ENCODE data around the gene TDRD3. TPM values are rescaled to one million over a fixed set of nuclear protein-coding genes. Genes with fewer than 3 reads are reported as not detected.
A peak's percentile ranks its signal among the peaks of the same experiment; 100 is the strongest.
"Not testable (repeated sequence)": the region's sequence is repeated elsewhere in the genome, so short reads cannot be mapped to it uniquely, and the experiment has no call there.

The TDRD3 gene
- total RNA-seq, result 10 to 100 TPM; 26.5 to 31.1 TPM

DNA sequence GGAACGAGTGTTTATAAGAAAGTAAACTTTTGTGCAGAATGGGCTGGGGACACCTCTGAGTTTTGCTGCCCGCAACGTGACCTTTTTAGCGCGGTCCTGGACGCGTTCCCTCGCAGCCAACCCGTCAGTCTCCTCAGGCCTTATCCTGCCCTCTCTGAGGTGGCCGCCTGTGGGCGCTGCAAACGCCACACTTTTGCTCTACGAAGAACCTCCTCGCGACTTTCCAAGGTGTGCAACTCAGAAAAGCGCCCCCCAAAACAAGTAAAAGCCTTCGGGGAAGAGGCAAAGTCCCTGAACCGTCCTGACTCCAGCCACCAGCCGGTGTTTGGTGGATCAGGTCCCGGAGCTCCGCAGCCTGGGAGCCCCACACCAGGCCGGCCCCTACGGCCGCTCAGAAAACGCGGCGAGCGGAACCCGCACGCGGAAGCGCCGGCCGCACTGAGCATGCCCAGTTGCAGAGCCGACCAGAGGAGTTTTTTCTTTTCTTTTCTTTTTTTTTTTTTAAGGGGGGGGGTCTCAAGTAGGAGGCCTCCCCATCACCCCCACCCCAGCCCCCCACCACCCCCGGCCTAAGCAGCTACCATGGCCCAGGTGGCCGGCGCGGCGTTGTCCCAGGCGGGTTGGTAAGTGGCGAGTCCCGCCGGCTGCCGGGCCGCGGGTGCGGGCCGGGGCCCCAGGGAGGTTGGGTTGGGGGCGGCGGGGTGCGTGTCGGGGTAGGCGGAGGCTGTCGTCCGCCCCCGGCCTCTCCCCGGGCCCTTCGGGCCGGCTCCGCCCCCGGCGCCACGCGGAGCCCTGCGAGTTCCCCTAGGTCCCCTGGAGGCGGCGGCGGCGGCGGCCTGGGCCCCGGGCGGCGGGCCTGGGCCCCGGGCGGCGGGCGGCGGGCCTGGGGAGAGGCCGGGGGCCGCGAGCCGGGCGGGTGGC, at the start of gene TDRD3:
Gene TDRD3 (plus strand): TSS at position 438 of the 921 bp plus-strand sequence. CDS start 145 bp downstream, at position 583.
- peaks cover 22% of the 10 kb centered on the region for H3K4me1 Mint-ChIP-seq
- H3K27ac Mint-ChIP-seq, result peak within 1 kb of the TSS; percentile 97
- H3K9me3 Mint-ChIP-seq, result no peaks in the 10 kb centered on the region
- peaks cover 4% of the 10 kb centered on the region for H3K27me3 Mint-ChIP-seq
- no peaks in the 10 kb centered on the region for H3K36me3 Mint-ChIP-seq
- H3K4me3 Mint-ChIP-seq, result peak within 1 kb of the TSS; percentile 96
- DNase-seq (peak; percentile 83), ATAC-seq (ENCODE audit: low read depth) (peak; percentile 71)
- POLR2A ChIA-PET, result interaction anchor here (0.5 to 1.3 kb wide), 3 partner anchors 34 to 177 kb away, joined by 3 to 5 read pairs (median 3); no protein-coding TSS in a partner anchor

DNA sequence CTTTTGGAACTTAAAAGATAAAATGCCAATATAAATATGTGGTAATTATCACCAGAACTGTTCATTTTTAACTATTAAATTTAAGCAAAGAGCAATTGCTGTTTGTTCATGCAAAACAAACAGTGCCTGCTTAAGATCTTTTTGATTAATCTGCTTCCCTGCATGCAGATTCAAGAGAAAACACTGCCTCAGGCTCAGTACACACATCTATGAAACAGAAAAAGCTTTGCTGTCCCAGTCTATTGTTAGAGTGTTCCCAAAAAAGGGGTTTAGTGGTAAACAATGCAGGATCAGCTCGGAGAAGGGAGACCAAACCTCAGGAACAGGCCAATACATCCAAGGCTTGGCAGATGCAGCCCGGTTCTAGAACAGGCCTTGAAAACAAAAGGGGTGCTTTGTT, 49.3 kb upstream of the TDRD3 start:
- H3K36me3 Mint-ChIP-seq, result no peaks in the 10 kb centered on the region
- H3K9me3 Mint-ChIP-seq, result peaks cover 1% of the 10 kb centered on the region
- ATAC-seq (ENCODE audit: low read depth) (no peak), DNase-seq (no peak)
- no peak overlapping the region for H3K4me3 Mint-ChIP-seq
- H3K27ac Mint-ChIP-seq, result no peak overlapping the region
- H3K4me1 Mint-ChIP-seq, result peaks cover 2% of the 10 kb centered on the region
- peaks cover 17% of the 10 kb centered on the region for H3K27me3 Mint-ChIP-seq
- POLR2A ChIA-PET, result no interaction called here

DNA sequence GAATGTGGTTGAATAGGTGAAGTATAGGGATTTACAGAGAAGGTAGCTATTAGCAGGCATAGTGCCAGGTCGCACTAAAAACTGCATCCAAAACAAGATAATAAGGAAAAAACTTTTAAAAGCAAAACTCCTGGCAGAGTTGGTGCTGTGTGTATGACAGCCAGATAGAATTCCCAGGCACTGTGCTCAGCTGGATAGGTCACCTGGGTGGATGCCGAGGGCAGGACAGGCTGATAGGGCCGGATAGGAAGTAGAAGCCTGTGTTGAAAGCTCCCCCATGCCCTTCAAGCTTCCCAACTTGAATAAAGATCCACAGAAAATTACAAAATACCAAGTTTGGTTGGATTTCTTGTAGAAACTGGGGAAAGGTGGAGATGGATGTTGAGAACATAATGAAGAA, 48.9 kb upstream of the TDRD3 start:
- Mint-ChIP-seq H3K9me3 (peaks cover 1% of the 10 kb centered on the region), H3K36me3 (no peaks in the 10 kb centered on the region), H3K4me1 (peaks cover 2% of the 10 kb centered on the region), H3K4me3 (no peak overlapping the region), H3K27ac (no peak overlapping the region), H3K27me3 (peaks cover 15% of the 10 kb centered on the region)
- POLR2A ChIA-PET, result no interaction called here
- ATAC-seq (ENCODE audit: low read depth), result no peak
- DNase-seq, result no peak

DNA sequence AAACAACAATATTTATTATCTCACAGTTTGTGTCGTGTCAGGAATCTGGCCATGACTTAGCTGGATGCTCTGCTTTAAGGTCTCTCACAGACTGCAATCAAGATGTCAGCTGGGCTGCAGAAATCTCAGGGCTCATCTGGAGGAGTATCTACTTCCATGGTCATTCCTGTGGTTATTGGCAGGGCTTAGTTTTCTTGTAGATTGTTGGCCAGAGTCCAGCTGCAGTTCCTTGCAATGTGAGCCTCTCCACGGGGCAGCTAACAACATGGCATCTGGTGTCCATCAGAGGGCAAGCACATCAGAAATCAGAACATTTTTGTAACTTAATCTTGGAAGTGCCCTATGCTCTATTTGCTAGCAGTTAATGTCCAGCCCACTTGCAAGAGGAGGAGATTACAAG, 45.7 kb upstream of the TDRD3 start:
- no peak for ATAC-seq (ENCODE audit: low read depth)
- no peak overlapping the region for H3K27ac Mint-ChIP-seq
- peaks cover 1% of the 10 kb centered on the region for H3K9me3 Mint-ChIP-seq
- peaks cover 15% of the 10 kb centered on the region for H3K27me3 Mint-ChIP-seq
- no peak for DNase-seq
- no peaks in the 10 kb centered on the region for H3K36me3 Mint-ChIP-seq
- POLR2A ChIA-PET, result no interaction called here
- H3K4me1 Mint-ChIP-seq, result no peaks in the 10 kb centered on the region
- no peak overlapping the region for H3K4me3 Mint-ChIP-seq

DNA sequence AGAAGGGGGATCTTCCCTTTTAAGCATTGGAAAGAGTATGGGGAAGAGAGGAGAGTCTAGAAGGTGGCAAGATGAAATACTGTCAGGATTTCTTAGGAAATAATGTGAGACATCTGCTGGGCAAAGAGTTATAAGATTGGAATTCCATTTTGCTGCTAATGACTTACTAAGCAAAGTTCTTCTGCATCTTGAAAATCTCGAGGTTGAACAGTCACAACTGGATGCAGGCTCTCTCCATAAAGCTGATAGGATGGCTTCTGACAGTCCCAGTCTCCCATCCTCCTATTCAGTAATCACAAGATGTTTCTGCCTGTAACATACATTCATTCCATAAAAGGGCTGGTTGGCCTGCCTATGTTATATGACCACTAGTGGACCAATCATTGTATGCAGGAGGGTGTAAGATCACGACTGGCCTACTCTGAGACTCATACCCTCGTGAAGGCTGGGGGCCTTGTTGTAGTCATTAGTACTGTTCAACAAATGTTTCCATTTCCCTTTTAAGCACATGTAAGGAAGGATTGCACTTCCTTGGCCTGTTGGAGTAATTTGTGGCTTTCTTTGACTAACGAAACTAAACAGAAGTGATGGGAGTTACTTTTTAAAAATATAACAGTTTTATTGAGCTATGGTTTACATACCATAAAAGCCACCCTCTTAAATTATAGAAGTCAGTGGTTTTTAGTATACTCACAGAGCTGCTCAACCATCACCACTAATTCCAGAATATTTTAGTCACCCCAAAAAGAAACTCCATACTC, 45.0 kb upstream of the TDRD3 start:
- ATAC-seq (ENCODE audit: low read depth) (no peak), DNase-seq (no peak)
- Mint-ChIP-seq H3K4me3 (no peak overlapping the region), H3K9me3 (peaks cover 1% of the 10 kb centered on the region), H3K27me3 (peaks cover 15% of the 10 kb centered on the region), H3K4me1 (no peaks in the 10 kb centered on the region), H3K27ac (no peak overlapping the region), H3K36me3 (no peaks in the 10 kb centered on the region)
- POLR2A ChIA-PET, result no interaction called here

DNA sequence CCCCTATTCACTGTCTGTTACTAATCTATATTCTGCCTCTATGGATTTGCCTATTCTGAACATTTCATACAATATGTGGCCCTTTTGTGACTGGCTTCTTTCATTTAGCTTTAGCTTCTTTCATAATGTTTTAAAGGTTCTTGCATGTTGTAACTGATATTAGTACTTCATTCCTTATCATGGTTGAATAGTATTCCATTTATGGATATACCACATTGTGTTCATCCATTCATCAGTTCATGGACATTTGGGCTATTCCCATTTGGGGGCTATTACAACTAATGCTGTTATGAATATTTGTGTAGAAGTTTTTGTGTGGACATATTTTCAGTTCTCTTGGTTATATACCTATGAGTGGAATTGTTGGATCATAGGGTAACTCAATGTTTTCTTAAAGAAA, 44.4 kb upstream of the TDRD3 start:
- H3K27ac Mint-ChIP-seq, result no peak overlapping the region
- no peaks in the 10 kb centered on the region for H3K36me3 Mint-ChIP-seq
- peaks cover 14% of the 10 kb centered on the region for H3K27me3 Mint-ChIP-seq

DNA sequence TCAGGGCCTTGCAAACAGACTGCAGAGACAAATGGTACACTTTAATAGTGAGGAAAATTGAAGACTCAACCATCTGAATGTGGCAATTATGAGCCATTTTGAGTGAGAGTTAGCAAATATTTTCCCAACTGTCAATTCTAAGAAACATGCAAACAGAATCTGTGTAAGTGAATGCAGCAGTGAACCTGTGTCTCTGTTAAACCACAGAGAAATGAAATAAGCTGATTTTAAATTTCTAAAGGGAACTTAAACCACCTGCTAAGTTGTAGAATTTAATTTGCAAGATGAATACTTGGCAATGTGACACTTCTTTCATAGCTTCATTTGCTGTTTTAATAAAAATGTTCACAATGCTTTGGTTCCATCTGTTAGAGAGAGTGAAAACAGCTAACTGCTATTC, 42.0 kb upstream of the TDRD3 start:
- Mint-ChIP-seq H3K27me3 (peaks cover 5% of the 10 kb centered on the region), H3K4me1 (no peaks in the 10 kb centered on the region), H3K4me3 (no peak overlapping the region), H3K36me3 (no peaks in the 10 kb centered on the region), H3K27ac (no peak overlapping the region), H3K9me3 (peaks cover 1% of the 10 kb centered on the region)
- POLR2A ChIA-PET, result no interaction called here
- ATAC-seq (ENCODE audit: low read depth) (no peak), DNase-seq (no peak)

More for the DNA sequence above, 44.4 kb upstream of the TDRD3 start:
- H3K4me3 Mint-ChIP-seq, result no peak overlapping the region
- ATAC-seq (ENCODE audit: low read depth) (no peak), DNase-seq (no peak)
- no peaks in the 10 kb centered on the region for H3K4me1 Mint-ChIP-seq
- H3K9me3 Mint-ChIP-seq, result peaks cover 1% of the 10 kb centered on the region
- POLR2A ChIA-PET, result no interaction called here

DNA sequence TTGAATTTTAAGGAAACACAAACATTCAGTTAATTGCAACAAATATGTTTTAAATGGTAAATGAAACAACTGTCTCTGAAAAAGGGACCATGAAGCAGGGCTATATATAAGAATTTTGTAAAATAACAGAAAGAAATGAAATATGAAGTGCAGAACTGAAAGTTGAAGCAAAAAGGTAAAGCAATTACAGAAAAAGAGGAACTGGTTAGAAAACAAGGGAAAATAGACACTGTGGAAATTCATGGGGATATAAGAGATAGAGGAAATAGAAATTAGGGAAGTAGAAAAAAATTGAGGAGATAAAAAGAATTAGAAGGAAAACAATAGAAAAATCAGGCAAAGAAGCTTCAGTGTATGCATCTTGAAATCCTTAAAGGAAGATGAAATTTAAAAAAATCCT, 40.0 kb upstream of the TDRD3 start:
- Mint-ChIP-seq H3K27me3 (peaks cover 6% of the 10 kb centered on the region), H3K9me3 (peaks cover 1% of the 10 kb centered on the region), H3K36me3 (no peaks in the 10 kb centered on the region), H3K27ac (no peak overlapping the region), H3K4me1 (no peaks in the 10 kb centered on the region), H3K4me3 (no peak overlapping the region)
- POLR2A ChIA-PET, result no interaction called here
- ATAC-seq (ENCODE audit: low read depth), result no peak
- DNase-seq, result no peak

DNA sequence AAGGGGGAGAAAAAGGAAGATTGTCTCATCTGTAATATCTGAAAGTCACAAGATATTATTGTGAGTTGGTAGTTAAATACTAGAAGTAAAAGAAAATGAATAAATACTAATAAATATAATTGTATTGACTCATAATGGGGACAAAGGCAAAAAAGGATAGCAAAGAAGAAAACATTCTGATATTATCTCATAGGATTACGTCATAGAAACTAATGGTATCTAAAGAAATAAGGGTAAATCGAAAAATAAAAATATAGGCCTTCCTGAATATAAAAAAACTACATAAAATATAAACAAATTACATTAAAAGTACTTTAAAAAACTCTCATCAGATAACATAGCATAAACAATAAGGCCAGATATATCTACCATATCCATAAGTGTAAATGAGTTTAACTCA, 38.6 kb upstream of the TDRD3 start:
- Mint-ChIP-seq H3K4me3 (no peak overlapping the region), H3K27me3 (peaks cover 6% of the 10 kb centered on the region)

DNA sequence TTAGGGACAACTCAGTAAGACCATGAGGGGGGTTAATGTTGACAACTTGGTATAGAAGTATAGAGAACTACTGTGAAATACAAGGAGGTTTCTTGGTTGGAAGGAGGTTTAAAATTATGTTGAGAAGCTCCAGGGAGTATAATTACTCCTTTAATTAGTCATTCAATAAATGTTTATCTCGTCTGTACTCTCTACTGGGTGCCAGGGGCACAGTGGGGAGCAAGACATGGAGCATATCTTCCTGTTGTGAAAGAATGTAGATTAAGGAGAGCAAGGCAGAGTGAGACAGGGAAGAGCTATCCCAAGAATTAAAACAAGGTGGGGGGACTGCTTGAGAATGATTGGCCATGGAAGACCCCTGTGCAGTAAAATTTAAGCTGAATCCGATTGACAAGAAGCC, 33.7 kb upstream of the TDRD3 start:
- Mint-ChIP-seq H3K4me3 (no peak overlapping the region), H3K27me3 (peaks cover 5% of the 10 kb centered on the region), H3K27ac (no peak overlapping the region), H3K9me3 (no peaks in the 10 kb centered on the region), H3K4me1 (no peaks in the 10 kb centered on the region), H3K36me3 (no peaks in the 10 kb centered on the region)
- ATAC-seq (ENCODE audit: low read depth) (no peak), DNase-seq (no peak)
- POLR2A ChIA-PET, result no interaction called here

More for the DNA sequence above, 38.6 kb upstream of the TDRD3 start:
- no peak for DNase-seq
- H3K36me3 Mint-ChIP-seq, result no peaks in the 10 kb centered on the region
- POLR2A ChIA-PET, result no interaction called here
- H3K4me1 Mint-ChIP-seq, result no peaks in the 10 kb centered on the region
- no peak overlapping the region for H3K27ac Mint-ChIP-seq
- ATAC-seq (ENCODE audit: low read depth), result no peak
- no peaks in the 10 kb centered on the region for H3K9me3 Mint-ChIP-seq

DNA sequence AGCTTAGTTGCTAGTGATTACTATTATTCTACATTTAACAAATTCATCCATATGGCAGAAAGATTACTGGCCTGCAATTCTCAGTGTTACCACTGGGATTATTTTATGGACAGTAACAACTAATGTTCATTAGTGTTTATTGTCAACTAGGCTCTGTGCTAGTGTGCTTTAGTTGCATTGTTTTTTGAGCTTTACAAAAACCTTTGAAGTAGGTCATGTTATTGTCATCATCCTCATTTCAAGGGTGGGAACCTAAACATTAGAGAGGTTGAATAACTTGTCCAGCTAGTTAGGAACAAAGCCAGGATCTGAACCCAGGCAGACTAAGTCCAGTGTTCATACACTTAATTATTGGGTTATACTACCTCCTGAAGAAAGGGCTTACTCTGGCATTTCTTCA, 27.8 kb upstream of the TDRD3 start:
- Mint-ChIP-seq H3K4me3 (no peak overlapping the region), H3K27me3 (peaks cover 2% of the 10 kb centered on the region), H3K27ac (no peak overlapping the region), H3K9me3 (no peaks in the 10 kb centered on the region), H3K4me1 (no peaks in the 10 kb centered on the region), H3K36me3 (no peaks in the 10 kb centered on the region)
- POLR2A ChIA-PET, result no interaction called here
- no peak for DNase-seq
- no peak for ATAC-seq (ENCODE audit: low read depth)

DNA sequence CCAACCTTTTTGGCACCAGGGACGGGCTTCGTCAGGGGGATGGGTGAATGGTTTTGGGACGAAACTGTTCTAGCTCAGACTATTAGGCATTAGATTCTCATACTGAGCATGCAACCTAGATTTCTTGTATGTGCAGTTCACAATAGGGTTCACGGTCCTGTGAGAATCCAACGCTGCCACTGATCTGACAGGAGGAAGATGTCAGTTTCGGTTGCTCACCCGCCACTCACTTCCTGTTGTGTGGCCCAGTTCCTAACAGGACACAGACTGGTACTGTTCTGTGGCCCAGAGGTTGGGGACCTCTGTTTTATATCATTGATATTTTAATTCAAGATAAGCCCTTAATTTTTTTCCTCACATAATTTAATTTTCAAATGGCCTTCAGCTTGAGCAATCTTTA, 26.7 kb upstream of the TDRD3 start:
- H3K9me3 Mint-ChIP-seq, result no peaks in the 10 kb centered on the region
- no peak for DNase-seq
- POLR2A ChIA-PET, result no interaction called here
- H3K27ac Mint-ChIP-seq, result no peak overlapping the region
- ATAC-seq (ENCODE audit: low read depth), result no peak
- peaks cover 2% of the 10 kb centered on the region for H3K27me3 Mint-ChIP-seq
- H3K4me1 Mint-ChIP-seq, result no peaks in the 10 kb centered on the region
- no peaks in the 10 kb centered on the region for H3K36me3 Mint-ChIP-seq
- no peak overlapping the region for H3K4me3 Mint-ChIP-seq

DNA sequence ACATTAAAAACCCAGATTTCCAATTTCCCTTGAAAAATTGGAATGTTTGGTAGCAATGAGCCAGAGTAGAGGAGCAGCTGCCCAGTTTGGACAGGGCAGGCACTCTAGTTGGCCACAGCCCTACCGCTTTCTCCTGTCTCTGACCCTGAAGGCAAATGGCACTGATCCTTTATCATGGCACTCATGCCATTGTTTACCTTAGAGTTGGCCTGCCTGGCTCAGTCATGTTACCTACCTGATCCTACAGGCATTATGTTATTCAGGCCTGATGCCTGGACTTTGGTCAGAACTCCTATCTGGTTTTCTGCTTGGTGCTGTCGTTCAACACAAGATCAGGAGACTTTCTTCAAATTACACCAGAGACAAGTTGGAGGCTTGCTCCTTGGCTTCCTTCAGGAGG, 24.9 kb upstream of the TDRD3 start:
- Mint-ChIP-seq H3K4me3 (no peak overlapping the region), H3K36me3 (no peaks in the 10 kb centered on the region), H3K27me3 (no peaks in the 10 kb centered on the region), H3K27ac (no peak overlapping the region), H3K9me3 (no peaks in the 10 kb centered on the region), H3K4me1 (no peaks in the 10 kb centered on the region)
- no peak for ATAC-seq (ENCODE audit: low read depth)
- DNase-seq, result no peak
- POLR2A ChIA-PET, result no interaction called here

DNA sequence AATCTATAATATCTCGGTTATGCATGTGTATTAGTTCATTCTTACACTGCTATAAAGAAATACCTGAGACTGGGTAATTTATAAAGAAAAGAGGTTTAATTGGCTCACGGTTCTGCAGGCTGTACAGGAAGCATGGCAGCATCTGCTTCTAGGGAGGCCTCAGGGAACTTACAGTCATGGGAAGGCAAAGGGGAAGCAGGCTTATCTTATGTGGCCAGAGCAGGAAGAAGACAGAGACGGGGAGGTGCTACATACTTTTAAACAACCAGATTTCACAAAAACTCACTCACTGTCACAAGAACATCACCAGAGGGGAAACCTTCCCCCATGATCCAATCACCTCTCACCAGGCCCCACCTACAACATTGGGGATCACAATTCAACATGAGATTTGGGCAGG, 17.7 kb upstream of the TDRD3 start:
- H3K27me3 Mint-ChIP-seq; DNase-seq; ATAC-seq (ENCODE audit: low read depth); H3K36me3 Mint-ChIP-seq; H3K27ac Mint-ChIP-seq; POLR2A ChIA-PET; H3K9me3 Mint-ChIP-seq; H3K4me1 Mint-ChIP-seq; H3K4me3 Mint-ChIP-seq: not testable (repeated sequence)
